H1 (cell line): Measurements from ENCODE around the gene GRM8. TPM values are rescaled to one million over a fixed set of nuclear protein-coding genes. Genes with fewer than 3 reads are reported as not detected.

Experiments
- CTCF ChIA-PET: fragments of 300-600 bp; sonication (Branson Sonifier 250); formaldehyde crosslinking; loops from one replicate; lab custom pipeline; 2021; ENCODE audit not compliant: partially characterized antibody; lab: Charles Lee
- POLR2A ChIA-PET: fragments of 300-600 bp; sonication (Branson Sonifier 250); formaldehyde crosslinking; loops from one replicate; lab custom pipeline; 2021; ENCODE audit warnings: inconsistent platforms; ENCODE audit not compliant: partially characterized antibody; lab: Charles Lee
- DNase-seq, 2 experiments: peaks; one replicate each; pipeline versions ENCODE4 v3.0.0 to v3.0.0-alpha.2; 2010 to 2022; ENCODE audit warnings: low spot score in 2 of 2, low read depth in 1 of 2, mixed read lengths in 1 of 2
- FAIRE-seq: peaks from 2 replicates; lab custom pipeline; 2011; peaks lifted over from hg19 to GRCh38; lab: Jason Lieb, UNC
- H2AFZ ChIP-seq: 2 replicates; pipeline ENCODE4 v1.8.1; 2012; ENCODE audit warnings: low read length, inconsistent platforms
- H2AK5ac ChIP-seq: 2 replicates; pipeline ENCODE4 v1.6.1; 2013; ENCODE audit warnings: low read depth, low read length
- H2BK120ac ChIP-seq: replicated peaks from 2 replicates; pipeline ENCODE3; 2013; ENCODE audit warnings: low read depth, low read length, inconsistent platforms
- H2BK12ac ChIP-seq: 2 replicates; pipeline ENCODE4 v1.6.1; 2013; ENCODE audit warnings: low read depth, low read length
- H2BK15ac ChIP-seq: 2 replicates; pipeline ENCODE4 v1.6.1; 2013; ENCODE audit warnings: low read length
- H2BK20ac ChIP-seq: 2 replicates; pipeline ENCODE4 v1.6.1; 2013; ENCODE audit warnings: low read length
- H2BK5ac ChIP-seq: 2 replicates; pipeline ENCODE4 v1.6.1; 2013; ENCODE audit warnings: low read depth, low read length
- H3K14ac ChIP-seq: 2 replicates; pipeline ENCODE4 v1.6.1; 2013; ENCODE audit warnings: inconsistent platforms; ENCODE audit not compliant: insufficient read length
- H3K18ac ChIP-seq: 2 replicates; pipeline ENCODE4 v1.6.1; 2013; ENCODE audit warnings: low read length; ENCODE audit errors: extremely low read depth
- H3K23ac ChIP-seq: 2 replicates; pipeline ENCODE4 v1.6.1; 2013; ENCODE audit warnings: inconsistent platforms; ENCODE audit not compliant: insufficient read length
- H3K23me2 ChIP-seq: 2 replicates; pipeline ENCODE4 v1.6.1; 2013; ENCODE audit warnings: low read depth, low read length
- H3K27ac ChIP-seq: 2 replicates; pipeline ENCODE4 v1.6.1; 2011; ENCODE audit warnings: low read depth, low read length, inconsistent platforms
- H3K27me3 ChIP-seq, 4 experiments: replicated peaks in 1 of 4; 1 replicate in 1 of 4; 2 replicates in 3 of 4; pipeline versions ENCODE4 v1.6.1 to v1.8.1; 2011 to 2013; ENCODE audit warnings: low read length in 3 of 4, mild to moderate bottlenecking in 3 of 4, inconsistent platforms in 2 of 4, mixed read lengths in 2 of 4, moderate library complexity in 1 of 4; ENCODE audit not compliant: control insufficient read depth in 3 of 4, insufficient read depth in 3 of 4; ENCODE audit errors: extremely low read depth in 1 of 4
- H3K36me3 ChIP-seq, 4 experiments: 2 replicates each; pipeline versions ENCODE4 v1.6.1 to v1.8.1; 2011 to 2013; ENCODE audit warnings: mild to moderate bottlenecking in 4 of 4, low read length in 3 of 4, moderate library complexity in 2 of 4, control low read depth in 1 of 4, inconsistent platforms in 1 of 4; ENCODE audit not compliant: insufficient read depth in 4 of 4, control insufficient read depth in 2 of 4
- H3K4ac ChIP-seq: replicated peaks from 2 replicates; pipeline ENCODE3; 2013; ENCODE audit warnings: low read length, low read depth, mixed read lengths, inconsistent platforms; ENCODE audit not compliant: insufficient read length
- H3K4me1 ChIP-seq, 4 experiments: replicated peaks in 1 of 4; 1 replicate in 1 of 4; 2 replicates in 3 of 4; pipeline versions ENCODE4 v1.6.1 to v1.8.1; 2011 to 2013; ENCODE audit warnings: low read length in 3 of 4, inconsistent platforms in 2 of 4, mixed read lengths in 1 of 4; ENCODE audit not compliant: insufficient read depth in 4 of 4, control insufficient read depth in 3 of 4
- H3K4me2 ChIP-seq, 2 experiments: 2 replicates each; pipeline versions ENCODE4 v1.6.1 to v1.8.1; 2011 to 2013; ENCODE audit warnings: low read depth in 2 of 2, low read length in 2 of 2, control low read depth in 1 of 2, inconsistent platforms in 1 of 2, mild to moderate bottlenecking in 1 of 2; ENCODE audit not compliant: insufficient read depth in 1 of 2
- H3K4me3 ChIP-seq, 4 experiments: fragments of 200-600, 300-600 bp in 1 of 4; sonication (generic), shearing (Covaris generic), sonication (Bioruptor Twin) in 1 of 4; 2 replicates each; pipeline versions ENCODE4 v1.5.1 to v1.8.1; 2011 to 2016; ENCODE audit warnings: low read length in 4 of 4, low read depth in 3 of 4, control low read depth in 2 of 4, inconsistent platforms in 2 of 4, mild to moderate bottlenecking in 2 of 4, mixed read lengths in 1 of 4, moderate library complexity in 1 of 4; ENCODE audit not compliant: insufficient read depth in 2 of 4; ENCODE audit errors: extremely low read depth in 1 of 4
- H3K56ac ChIP-seq: replicated peaks from 2 replicates; pipeline ENCODE3; 2013; ENCODE audit warnings: low read depth, mild to moderate bottlenecking, mixed read lengths, low read length, inconsistent platforms; ENCODE audit not compliant: insufficient read length
- H3K79me1 ChIP-seq: 2 replicates; pipeline ENCODE4 v1.6.1; 2013; ENCODE audit warnings: low read depth, low read length, control low read depth
- H3K79me2 ChIP-seq, 2 experiments: 2 replicates each; pipeline versions ENCODE4 v1.6.1 to v1.8.1; 2012 to 2013; ENCODE audit warnings: low read length in 2 of 2, mild to moderate bottlenecking in 2 of 2, inconsistent platforms in 1 of 2; ENCODE audit not compliant: insufficient read depth in 2 of 2, control insufficient read depth in 1 of 2
- H3K9ac ChIP-seq, 4 experiments: replicated peaks in 1 of 4; 1 replicate in 1 of 4; 2 replicates in 3 of 4; pipeline versions ENCODE4 v1.6.1 to v1.8.1; 2011 to 2013; ENCODE audit warnings: low read depth in 3 of 4, low read length in 3 of 4, control low read depth in 2 of 4, mild to moderate bottlenecking in 2 of 4, moderate library complexity in 2 of 4, inconsistent platforms in 1 of 4; ENCODE audit errors: extremely low read depth in 1 of 4
- H3K9me3 ChIP-seq, 2 experiments: 2 replicates each; pipeline versions ENCODE4 v1.6.1 to v1.8.1; 2012 to 2013; ENCODE audit warnings: mild to moderate bottlenecking in 2 of 2, moderate library complexity in 2 of 2, control low read depth in 1 of 2, inconsistent platforms in 1 of 2, low read depth in 1 of 2, low read length in 1 of 2, mixed read lengths in 1 of 2; ENCODE audit not compliant: insufficient read depth in 2 of 2
- H4K20me1 ChIP-seq, 2 experiments: replicated peaks in 1 of 2; 2 replicates each; pipeline versions ENCODE3 to v1.8.1; 2011 to 2013; ENCODE audit warnings: inconsistent platforms in 2 of 2, low read length in 2 of 2, mild to moderate bottlenecking in 1 of 2; ENCODE audit not compliant: insufficient read depth in 2 of 2, control insufficient read depth in 1 of 2
- H4K5ac ChIP-seq: 2 replicates; pipeline ENCODE4 v1.6.1; 2013; ENCODE audit warnings: low read length, low read depth, mixed read lengths, inconsistent platforms; ENCODE audit not compliant: insufficient read length
- H4K8ac ChIP-seq: 2 replicates; pipeline ENCODE4 v1.8.0; 2013; ENCODE audit warnings: mild to moderate bottlenecking, moderate library complexity, low read length, inconsistent platforms; ENCODE audit not compliant: insufficient read depth; ENCODE audit errors: extremely low read depth
- H4K91ac ChIP-seq: replicated peaks from 2 replicates; pipeline ENCODE3; 2013; ENCODE audit warnings: low read length, mixed read lengths, inconsistent platforms; ENCODE audit not compliant: insufficient read length
- CBX5 ChIP-seq: fragments of 300-800, 300-1000 bp; sonication (generic); IDR thresholded peaks from 2 replicates; pipeline ENCODE4 v1.7.1; 2016; ENCODE audit warnings: antibody characterized with exemption, low read length, low read depth
- CTBP2 ChIP-seq: IDR thresholded peaks from 2 replicates; pipeline ENCODE4 v1.7.0; 2011; ENCODE audit warnings: borderline replicate concordance, mild to moderate bottlenecking, moderate library complexity, mixed read lengths, low read length; ENCODE audit not compliant: insufficient read depth, insufficient read length
- RXRA ChIP-seq: IDR thresholded peaks from 2 replicates; pipeline ENCODE4 v1.6.1; 2011; ENCODE audit warnings: low read depth, mild to moderate bottlenecking, low read length, moderate library complexity; ENCODE audit not compliant: insufficient read depth
- SRF ChIP-seq: IDR thresholded peaks from 2 replicates; pipeline ENCODE4 v1.6.1; 2011; ENCODE audit warnings: mild to moderate bottlenecking, low read depth, low read length, moderate library complexity
- SUZ12 ChIP-seq: fragments of 200-600 bp; sonication (generic); IDR thresholded peaks from 2 replicates; pipeline ENCODE4 v1.6.1; 2012; ENCODE audit warnings: mild to moderate bottlenecking, inconsistent platforms, low read length, moderate library complexity, mixed read lengths
- WGBS, 2 experiments: shearing (Covaris generic) in 1 of 2; methylation state at CpG; one replicate each; pipeline versions ENCODE4 v1.1.6 to v1.1.7; 2013 to 2015; ENCODE audit warnings: low lambda C conversion rate in 2 of 2, mixed read lengths in 2 of 2, inconsistent platforms in 1 of 2, low coverage in 1 of 2, missing lambda C conversion rate in 1 of 2; ENCODE audit not compliant: insufficient replicate concordance in 2 of 2, insufficient coverage in 1 of 2, insufficient read length in 1 of 2; ENCODE audit errors: extremely low coverage in 1 of 2, missing lambda C conversion rate in 1 of 2; 5-methylcytosine and 5-hydroxymethylcytosine counted together
- polyA plus RNA-seq, 7 experiments: library from polyadenylated mRNA; depleted of rRNA in 3 of 7; stranded (reverse) in 5 of 7; unstranded in 2 of 7; fragments of >200 nt in 5 of 7; fragments of 200-250 nt in 2 of 7; gene quantifications; 1 replicate in 5 of 7; 2 replicates in 1 of 7; 4 replicates in 1 of 7; pipeline versions ENCODE4 v1.2.1 to v1.2.3, GENCODE V29; 2011 to 2013; ENCODE audit warnings: missing spikeins in 2 of 7, mixed read lengths in 2 of 7
- total RNA-seq: library from RNA; stranded (reverse); fragmentation: NEBNext Ultra II Directional; extraction: Animal tissue kit (Norgen Biotek cat#: 25700); gene quantifications from 2 replicates; pipeline ENCODE4 v1.2.1, GENCODE V29; 2021

The GRM8 gene
- total and polyA plus RNA-seq, 2 of the 8 experiments (the other 6 are each of a cell fraction or from before 2014, with no cell fraction given), result 2.6 to 2.8 TPM

GRCh38 chr7:126820925-126821324, 431.8 kb downstream of the GRM8 start:
- 93% methylated on average over 3 of the region's 3 CpGs; no CpG with 5 or more reads in 1 of the 2 experiments for WGBS, 2 experiments
- no peak for TF ChIP-seq CTBP2
- TF ChIP-seq SRF, result no peak
- no peak for TF ChIP-seq RXRA
- no peak for TF ChIP-seq CBX5
- TF ChIP-seq SUZ12, result no peak

More at GRCh38 chr7:126820925-126821324, 431.8 kb downstream of the GRM8 start:
- Histone ChIP-seq H2BK12ac (no peak overlapping the region), H3K23ac (no peak overlapping the region), H2BK5ac (no peak overlapping the region), H3K36me3 (no peaks in the 10 kb centered on the region), H3K4me3 (no peak overlapping the region), H3K4me1 (no peaks in the 10 kb centered on the region), H3K14ac (no peak overlapping the region), H3K4ac (no peak overlapping the region), H3K27ac (no peak overlapping the region), H2BK15ac (no peak overlapping the region), H3K4me2 (no peak overlapping the region), H3K18ac (no peak overlapping the region), H3K27me3 (no peaks in the 10 kb centered on the region), H3K79me1 (no peaks in the 10 kb centered on the region), H3K79me2 (no peaks in the 10 kb centered on the region), H3K9me3 (no peaks in the 10 kb centered on the region), H3K23me2 (peaks cover 3% of the 10 kb centered on the region; the same call in 1 of the 2 replicates), H3K9ac (no peak overlapping the region), H2BK120ac (no peak overlapping the region), H4K5ac (no peak overlapping the region), H2AK5ac (no peak overlapping the region), H3K56ac (no peak overlapping the region), H2AFZ (no peak overlapping the region), H4K91ac (no peak overlapping the region), H2BK20ac (no peak overlapping the region), H4K20me1 (peaks cover 0 to 1% of the 10 kb centered on the region in 2 experiments), H4K8ac (no peak overlapping the region)
- ChIA-PET CTCF (interaction anchor here (1.8 kb wide), 1 partner anchor 18 kb away, joined by 4 read pairs; no protein-coding TSS in a partner anchor), POLR2A (no interaction called here)
- FAIRE-seq (no peak), DNase-seq (no peak)
